Testis (tissue), 2 donors: Measurements from ENCODE around the gene SLC16A12.

ENCODE experiments used
- POLR2A ChIP-seq: fragments of 450-650 bp; IDR thresholded peaks from one replicate; pipeline ENCODE4 v1.6.1; 2017; ENCODE audit warnings: antibody characterized with exemption, mild to moderate bottlenecking, moderate library complexity
- TF ChIP-seq, protein P1 (sequence below), 3 experiments: fragments of 450-650 bp in 2 of 3; fragments of 200-600 bp in 1 of 3; sonication (generic) in 1 of 3; IDR thresholded peaks; one replicate each; pipeline ENCODE4 v1.5.1; 2016 to 2019; ENCODE audit warnings: antibody characterized with exemption in 3 of 3, mild to moderate bottlenecking in 2 of 3, moderate library complexity in 1 of 3

DNA sequence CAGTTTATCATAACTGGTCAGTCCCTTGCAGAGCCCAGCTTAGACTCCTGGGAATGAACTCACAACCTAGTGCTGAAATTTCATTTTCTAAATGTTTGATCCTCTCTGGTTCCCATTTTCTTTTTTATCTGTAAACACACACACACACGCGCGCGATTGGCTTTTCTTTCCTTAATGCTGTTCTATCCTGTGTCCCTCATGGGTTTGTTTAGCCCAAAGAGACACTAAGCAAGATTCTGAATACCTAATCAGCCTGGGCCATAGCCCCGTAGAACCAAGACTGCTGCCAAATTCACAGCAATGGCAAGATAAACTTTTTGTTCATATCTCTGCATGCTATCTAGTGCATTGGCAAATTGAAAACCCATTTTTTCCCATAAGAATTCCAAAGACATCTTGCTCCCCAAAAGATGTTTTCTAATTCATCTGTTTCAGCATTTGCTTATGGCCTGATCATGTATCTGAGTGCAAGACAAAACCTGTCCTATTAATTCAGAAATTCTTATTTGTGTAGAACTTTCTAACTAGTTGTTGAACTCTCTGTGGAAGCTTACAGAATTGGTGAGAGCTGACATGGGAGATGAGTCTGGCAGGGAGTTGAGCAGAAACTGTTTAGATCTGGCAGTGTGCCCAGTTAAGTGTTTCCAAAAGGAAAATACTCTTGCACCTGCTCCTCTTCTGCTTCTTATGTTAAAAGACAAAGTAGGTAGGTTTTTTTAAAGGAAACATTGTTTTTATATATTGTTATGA lies 144.7 kb downstream of the SLC16A12 start:
- TF ChIP-seq, protein P1, sequence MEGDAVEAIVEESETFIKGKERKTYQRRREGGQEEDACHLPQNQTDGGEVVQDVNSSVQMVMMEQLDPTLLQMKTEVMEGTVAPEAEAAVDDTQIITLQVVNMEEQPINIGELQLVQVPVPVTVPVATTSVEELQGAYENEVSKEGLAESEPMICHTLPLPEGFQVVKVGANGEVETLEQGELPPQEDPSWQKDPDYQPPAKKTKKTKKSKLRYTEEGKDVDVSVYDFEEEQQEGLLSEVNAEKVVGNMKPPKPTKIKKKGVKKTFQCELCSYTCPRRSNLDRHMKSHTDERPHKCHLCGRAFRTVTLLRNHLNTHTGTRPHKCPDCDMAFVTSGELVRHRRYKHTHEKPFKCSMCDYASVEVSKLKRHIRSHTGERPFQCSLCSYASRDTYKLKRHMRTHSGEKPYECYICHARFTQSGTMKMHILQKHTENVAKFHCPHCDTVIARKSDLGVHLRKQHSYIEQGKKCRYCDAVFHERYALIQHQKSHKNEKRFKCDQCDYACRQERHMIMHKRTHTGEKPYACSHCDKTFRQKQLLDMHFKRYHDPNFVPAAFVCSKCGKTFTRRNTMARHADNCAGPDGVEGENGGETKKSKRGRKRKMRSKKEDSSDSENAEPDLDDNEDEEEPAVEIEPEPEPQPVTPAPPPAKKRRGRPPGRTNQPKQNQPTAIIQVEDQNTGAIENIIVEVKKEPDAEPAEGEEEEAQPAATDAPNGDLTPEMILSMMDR (IDR thresholded peaks at IDR 0.05): no peak
- TF ChIP-seq POLR2A: no peak
